HUES64 (cell line): ENCODE results near the gene MAGEA8.
"Not testable (repeated sequence)": the region's sequence is repeated elsewhere in the genome, so short reads cannot be mapped to it uniquely, and the experiment has no call there.

Experiments used
- H3K27ac ChIP-seq: 2 replicates; pipeline ENCODE4 v1.7.0; 2013; ENCODE audit warnings: low read depth, low read length, inconsistent platforms
- H3K27me3 ChIP-seq: 2 replicates; pipeline ENCODE4 v1.6.1; 2013; ENCODE audit warnings: mild to moderate bottlenecking, low read length; ENCODE audit not compliant: insufficient read depth
- H3K36me3 ChIP-seq: 2 replicates; pipeline ENCODE4 v1.6.1; 2013; ENCODE audit warnings: mild to moderate bottlenecking, low read length; ENCODE audit not compliant: insufficient read depth
- H3K4me1 ChIP-seq: 2 replicates; pipeline ENCODE4 v1.6.1; 2013; ENCODE audit warnings: mild to moderate bottlenecking, low read length, moderate library complexity; ENCODE audit not compliant: insufficient read depth
- H3K4me3 ChIP-seq: 2 replicates; pipeline ENCODE4 v1.5.1; 2013; ENCODE audit warnings: mild to moderate bottlenecking, low read length, moderate library complexity
- H3K9ac ChIP-seq: 2 replicates; pipeline ENCODE4 v1.6.1; 2013; ENCODE audit warnings: mild to moderate bottlenecking, low read depth, low read length
- H3K9me3 ChIP-seq: 2 replicates; pipeline ENCODE4 v1.6.1; 2013; ENCODE audit warnings: low read depth, low read length; ENCODE audit not compliant: insufficient read depth
- WGBS: fragments of 150-250, 120-280 bp; methylation state at CpG from one replicate; pipeline ENCODE4 v1.1.7; 2013; ENCODE audit warnings: missing lambda C conversion rate; 5-methylcytosine and 5-hydroxymethylcytosine counted together

MAGEA8 gene

DNA sequence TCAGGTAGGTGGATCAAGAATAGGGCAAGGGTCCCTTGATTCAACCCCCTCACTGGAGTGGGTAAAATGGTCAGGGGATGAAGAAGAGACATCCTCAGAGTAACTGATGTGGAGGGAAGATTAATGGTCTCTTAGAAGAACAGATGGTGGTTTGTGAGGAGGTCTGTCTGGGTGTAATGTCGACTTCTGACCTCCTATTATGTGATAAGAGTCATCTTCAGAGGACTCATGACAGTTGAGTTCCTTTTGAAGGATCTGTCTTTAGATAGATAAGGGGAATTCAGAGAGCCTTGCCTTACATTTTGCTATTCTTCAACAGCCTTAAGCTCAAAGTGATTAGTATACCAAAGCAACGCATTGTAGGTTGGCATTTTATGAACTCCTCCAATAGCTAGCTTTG is 27.1 kb upstream of the MAGEA8 start:
- no CpG with 5 or more reads among the region's 2 CpGs for WGBS
- no peak overlapping the region for H3K27ac ChIP-seq
- no peak overlapping the region for H3K4me3 ChIP-seq
- H3K9ac ChIP-seq: no peak overlapping the region
- H3K27me3 ChIP-seq: no peaks in the 10 kb centered on the region
- no peaks in the 10 kb centered on the region for H3K36me3 ChIP-seq
- 0 out of 2 replicates have a peak, but pooled peaks cover 6% of the 10 kb centered on the region for H3K4me1 ChIP-seq
- H3K9me3 ChIP-seq: no peaks in the 10 kb centered on the region

DNA sequence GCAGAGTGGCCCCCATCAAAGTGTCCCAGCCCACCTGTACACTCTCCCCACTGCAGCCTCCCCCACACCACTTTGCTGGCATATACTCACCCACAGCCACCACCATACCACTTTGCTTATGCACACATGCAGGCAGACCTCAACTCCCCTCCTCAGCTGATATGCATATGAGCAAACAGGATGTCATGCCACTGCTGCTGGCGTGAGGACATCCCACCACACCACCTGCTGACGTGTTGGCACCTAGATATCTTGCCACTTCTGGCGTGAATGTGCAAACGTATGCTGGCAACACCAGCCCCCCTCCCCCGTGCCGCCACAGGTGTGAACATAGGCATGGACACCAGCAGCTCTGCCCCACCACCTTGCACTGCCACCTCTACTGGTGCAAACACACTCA is 22.4 kb upstream of the MAGEA8 start:
- no peak overlapping the region for H3K27ac ChIP-seq
- no peaks in the 10 kb centered on the region for H3K36me3 ChIP-seq
- 96% methylated on average over 6 of the region's 6 CpGs for WGBS
- H3K9me3 ChIP-seq: no peaks in the 10 kb centered on the region
- 0 out of 2 replicates have a peak, but pooled peaks cover 5% of the 10 kb centered on the region for H3K4me1 ChIP-seq
- no peak overlapping the region for H3K9ac ChIP-seq
- no peaks in the 10 kb centered on the region for H3K27me3 ChIP-seq
- no peak overlapping the region for H3K4me3 ChIP-seq

DNA sequence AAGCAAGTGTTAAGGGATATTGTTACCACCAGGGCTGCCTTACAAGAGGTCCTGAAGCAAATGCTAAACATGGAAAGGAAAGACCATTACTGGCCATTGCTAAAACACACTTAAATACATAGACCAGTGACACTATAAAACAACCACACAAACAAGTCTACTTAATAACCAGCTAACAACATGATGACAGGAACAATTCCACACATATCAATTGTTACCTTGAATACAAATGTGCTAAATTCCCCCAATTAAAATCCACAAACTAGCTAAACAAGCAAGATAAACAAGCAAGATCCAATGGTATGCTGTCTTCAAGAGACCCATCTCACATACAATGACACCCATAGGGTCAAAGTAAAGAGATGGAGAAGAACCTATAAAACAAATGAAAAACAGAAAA is 20.5 kb upstream of the MAGEA8 start:
- H3K4me3 ChIP-seq: no peak overlapping the region
- no peaks in the 10 kb centered on the region for H3K36me3 ChIP-seq
- H3K9ac ChIP-seq: no peak overlapping the region
- H3K27me3 ChIP-seq: no peaks in the 10 kb centered on the region
- H3K27ac ChIP-seq: no peak overlapping the region
- H3K9me3 ChIP-seq: no peaks in the 10 kb centered on the region
- H3K4me1 ChIP-seq: no peaks in the 10 kb centered on the region

DNA sequence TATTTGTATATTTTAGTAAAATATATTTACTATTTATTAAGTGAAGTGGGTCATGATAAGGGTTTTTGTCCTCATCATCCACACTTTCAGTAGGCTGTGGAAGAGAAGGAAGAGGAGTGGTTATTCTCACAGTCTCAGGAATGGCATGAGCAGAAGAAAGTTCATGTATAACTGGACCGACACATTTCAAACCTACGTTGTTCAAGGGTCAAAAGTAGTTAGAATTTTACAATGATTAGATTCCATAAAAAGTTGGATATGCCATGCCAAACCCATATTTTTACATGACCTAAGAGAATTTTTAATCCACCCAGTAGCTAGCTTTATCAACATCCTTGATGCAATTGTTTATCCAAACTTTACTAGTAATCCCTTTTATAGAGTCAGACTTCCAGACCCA is 15.6 kb upstream of the MAGEA8 start:
- Histone ChIP-seq H3K27ac (no peak overlapping the region), H3K9me3 (no peaks in the 10 kb centered on the region), H3K27me3 (no peaks in the 10 kb centered on the region), H3K4me3 (no peak overlapping the region), H3K36me3 (no peaks in the 10 kb centered on the region), H3K9ac (no peak overlapping the region), H3K4me1 (no peaks in the 10 kb centered on the region)
- WGBS: 100% methylated on average over 2 of the region's 2 CpGs

DNA sequence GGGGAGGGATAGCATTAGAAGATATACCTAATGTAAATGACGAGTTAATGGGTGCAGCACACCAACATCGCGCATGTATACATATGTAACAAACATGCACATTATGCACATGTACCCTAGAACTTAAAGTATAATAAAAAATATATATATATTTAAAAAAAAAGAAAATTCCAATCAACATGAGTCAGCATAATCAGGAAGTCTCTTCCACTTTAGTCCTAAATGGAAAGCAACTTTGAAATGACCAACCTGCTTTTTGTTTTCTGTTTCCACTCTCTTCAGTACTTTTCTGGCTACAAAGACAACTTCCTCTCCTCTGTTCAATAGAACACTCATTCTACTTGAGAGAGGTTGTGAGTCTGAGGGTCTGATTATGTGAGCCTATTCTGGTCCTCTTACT is 13.5 kb upstream of the MAGEA8 start:
- H3K9ac ChIP-seq: no peak overlapping the region
- H3K9me3 ChIP-seq: no peaks in the 10 kb centered on the region
- H3K4me3 ChIP-seq: no peak overlapping the region
- no peaks in the 10 kb centered on the region for H3K27me3 ChIP-seq
- no peaks in the 10 kb centered on the region for H3K36me3 ChIP-seq
- H3K4me1 ChIP-seq: peaks cover 6% of the 10 kb centered on the region; the same call in 1 of the 2 replicates
- no CpG with 5 or more reads among the region's 3 CpGs for WGBS
- H3K27ac ChIP-seq: no peak overlapping the region

DNA sequence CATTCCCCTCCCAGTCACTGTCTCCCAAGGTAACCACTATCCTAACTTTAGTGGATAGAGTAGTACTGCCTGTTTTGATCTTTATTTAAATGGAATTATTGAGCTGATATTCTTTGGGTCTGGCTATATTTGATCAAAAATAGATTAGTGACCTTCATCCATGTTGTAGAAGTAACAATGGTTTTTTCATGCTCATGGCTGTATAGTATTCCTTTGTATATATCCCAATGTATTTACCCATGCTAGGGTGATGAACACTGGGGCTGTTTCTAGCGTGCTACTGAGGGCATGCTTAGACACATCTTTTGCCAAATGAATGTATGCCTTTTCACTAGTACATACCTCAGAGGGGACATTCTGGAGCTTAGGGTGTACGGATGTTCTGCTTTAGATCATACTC is 10.1 kb upstream of the MAGEA8 start:
- no peak overlapping the region for H3K4me3 ChIP-seq
- H3K27me3 ChIP-seq: no peaks in the 10 kb centered on the region
- H3K27ac ChIP-seq: no peak overlapping the region
- H3K9ac ChIP-seq: no peak overlapping the region
- no peaks in the 10 kb centered on the region for H3K9me3 ChIP-seq
- no peaks in the 10 kb centered on the region for H3K36me3 ChIP-seq
- peaks cover 6% of the 10 kb centered on the region; the same call in 1 of the 2 replicates for H3K4me1 ChIP-seq
- 100% methylated on average over 2 of the region's 2 CpGs for WGBS

DNA sequence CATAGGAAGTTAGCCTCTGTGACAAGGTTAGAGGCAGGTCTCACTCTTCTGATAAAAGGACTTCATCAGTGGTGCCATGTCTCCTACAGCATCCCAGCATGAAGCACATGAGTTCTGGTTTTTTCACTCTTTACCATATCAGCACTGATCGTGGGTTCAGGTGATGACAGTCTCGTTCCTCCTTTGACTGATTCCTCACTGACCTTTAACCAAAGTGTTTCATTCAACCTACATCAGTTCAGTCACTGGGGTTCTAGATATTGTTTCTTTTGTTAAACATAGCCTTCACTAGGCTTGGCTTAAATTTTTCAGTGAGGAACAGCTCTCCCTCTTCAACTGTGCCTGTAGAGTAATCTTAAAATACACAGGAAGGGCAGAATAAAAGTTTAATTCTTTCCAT is 9.6 kb upstream of the MAGEA8 start:
- Histone ChIP-seq H3K27me3 (no peaks in the 10 kb centered on the region), H3K9ac (no peak overlapping the region), H3K27ac (no peak overlapping the region), H3K9me3 (no peaks in the 10 kb centered on the region), H3K4me1 (peaks cover 6% of the 10 kb centered on the region; the same call in 1 of the 2 replicates), H3K4me3 (no peak overlapping the region), H3K36me3 (no peaks in the 10 kb centered on the region)
- WGBS: 93% methylated on average over 2 of the region's 2 CpGs

DNA sequence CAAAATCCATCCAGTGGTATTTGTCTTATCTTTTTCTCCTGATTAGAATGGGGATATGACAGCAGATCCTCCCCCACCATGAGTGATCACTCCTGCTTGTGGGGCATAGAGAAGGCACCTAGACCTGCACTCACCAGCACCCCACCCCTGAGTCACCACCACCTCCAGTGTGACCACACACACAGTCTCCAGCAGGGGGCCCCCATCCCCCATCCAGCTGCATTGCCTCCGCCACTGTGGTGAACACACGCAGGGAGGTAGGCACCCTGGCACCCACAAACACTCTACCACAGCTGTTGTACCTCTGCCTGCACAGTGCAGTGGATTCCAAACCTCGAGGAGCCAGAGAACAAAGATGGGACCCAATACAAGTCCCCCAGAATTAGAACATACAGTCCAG is 9.0 kb upstream of the MAGEA8 start:
- WGBS: 66% methylated on average over 3 of the region's 3 CpGs
- no peak overlapping the region for H3K27ac ChIP-seq
- H3K4me1 ChIP-seq: peaks cover 6% of the 10 kb centered on the region; the same call in 1 of the 2 replicates
- H3K9ac ChIP-seq: no peak overlapping the region
- no peaks in the 10 kb centered on the region for H3K9me3 ChIP-seq
- no peaks in the 10 kb centered on the region for H3K36me3 ChIP-seq
- no peaks in the 10 kb centered on the region for H3K27me3 ChIP-seq
- H3K4me3 ChIP-seq: no peak overlapping the region

DNA sequence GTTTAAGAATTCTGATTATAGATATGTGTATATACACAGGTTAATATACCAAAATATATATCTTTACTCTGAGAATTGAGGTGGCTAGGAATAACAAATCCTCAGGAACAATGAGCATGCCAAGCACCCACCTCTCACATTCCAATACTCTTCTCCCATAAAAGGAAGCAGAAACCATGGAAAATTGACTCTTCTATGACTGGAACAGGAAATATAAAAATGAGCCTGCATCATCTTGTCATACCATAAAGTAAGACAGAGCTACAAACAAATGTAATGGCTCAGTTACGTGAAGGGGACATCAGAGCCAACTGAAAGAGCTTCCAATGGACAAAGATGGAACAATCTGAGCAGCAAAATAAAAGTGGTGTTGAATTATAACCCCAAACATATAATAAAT is 3.8 kb upstream of the MAGEA8 start:
- H3K4me1 ChIP-seq: no peaks in the 10 kb centered on the region
- WGBS: no CpG with 5 or more reads among the region's 1 CpG
- no peaks in the 10 kb centered on the region for H3K9me3 ChIP-seq
- H3K36me3 ChIP-seq: no peaks in the 10 kb centered on the region
- no peak overlapping the region for H3K9ac ChIP-seq
- H3K27ac ChIP-seq: no peak overlapping the region
- no peaks in the 10 kb centered on the region for H3K27me3 ChIP-seq
- no peak overlapping the region for H3K4me3 ChIP-seq

DNA sequence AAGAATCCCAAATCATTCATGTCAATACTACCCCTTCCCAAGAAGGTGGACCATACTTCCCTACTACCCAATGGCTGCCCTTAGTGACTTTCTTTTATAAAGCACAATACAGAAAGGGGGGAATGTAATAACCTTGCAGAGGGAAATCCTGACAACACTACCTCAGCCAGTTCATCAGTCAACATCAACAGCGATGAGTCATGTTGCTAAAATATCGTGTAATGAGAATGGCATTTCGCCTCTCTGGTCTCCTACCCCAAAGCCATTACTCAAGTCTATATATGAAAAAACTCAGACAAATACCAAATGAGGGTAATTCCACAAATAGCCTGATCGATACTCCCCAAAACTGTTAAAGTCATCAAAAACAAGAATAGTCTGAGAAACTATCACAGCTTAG is 3.3 kb upstream of the MAGEA8 start:
- Histone ChIP-seq H3K27ac (no peak overlapping the region), H3K27me3 (no peaks in the 10 kb centered on the region), H3K9me3 (no peaks in the 10 kb centered on the region), H3K36me3 (no peaks in the 10 kb centered on the region), H3K4me1 (no peaks in the 10 kb centered on the region), H3K9ac (no peak overlapping the region), H3K4me3 (no peak overlapping the region)
- WGBS: 96% methylated on average over 4 of the region's 4 CpGs

DNA sequence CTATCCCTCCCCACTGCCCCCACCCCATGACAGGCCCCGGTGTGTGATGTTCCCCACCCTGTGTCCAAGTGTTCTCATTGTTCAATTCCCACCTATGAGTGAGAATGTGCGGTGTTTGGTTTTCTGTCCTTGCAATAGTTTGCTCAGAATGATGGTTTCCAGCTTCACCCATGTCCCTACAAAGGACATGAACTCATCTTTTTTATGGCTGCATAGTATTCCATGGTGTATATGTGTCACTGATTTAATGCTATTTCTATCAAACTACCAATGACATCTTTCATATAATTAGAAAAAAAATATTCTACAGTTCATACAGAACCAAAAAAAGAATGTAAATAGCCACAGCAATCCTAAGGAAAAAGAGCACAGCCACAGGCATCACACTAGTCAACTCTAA is 9.8 kb downstream of the MAGEA8 start:
- whole genome bisulfite sequencing: no CpG with 5 or more reads among the region's 2 CpGs
- not testable (repeated sequence) for H3K9ac ChIP-seq, H3K36me3 ChIP-seq, H3K27ac ChIP-seq, H3K27me3 ChIP-seq, H3K4me1 ChIP-seq, H3K9me3 ChIP-seq, H3K4me3 ChIP-seq

DNA sequence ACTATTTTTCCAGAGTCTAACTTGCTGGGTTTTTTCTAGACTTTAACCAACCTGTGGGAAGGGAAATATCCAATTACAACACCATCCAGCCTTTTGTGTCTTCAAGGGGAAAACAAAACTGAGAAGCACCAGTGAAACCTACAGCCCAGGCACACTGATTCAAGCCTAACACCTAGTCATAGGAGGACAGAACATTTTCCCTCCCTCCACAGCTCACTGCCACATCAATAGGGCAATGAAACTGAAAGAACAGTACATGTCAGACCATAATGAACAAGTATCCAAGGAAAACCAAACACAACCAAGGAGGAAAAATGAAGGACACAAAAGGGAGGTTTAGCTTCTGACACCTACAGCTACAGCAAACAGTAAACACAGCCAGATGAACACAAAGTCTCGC is 17.6 kb downstream of the MAGEA8 start:
- Histone ChIP-seq H3K4me1 (peaks cover 12% of the 10 kb centered on the region), H3K27me3 (no peaks in the 10 kb centered on the region), H3K4me3 (no peak overlapping the region), H3K9me3 (no peaks in the 10 kb centered on the region), H3K9ac (no peak overlapping the region), H3K27ac (no peak overlapping the region), H3K36me3 (no peaks in the 10 kb centered on the region)
- 100% methylated on average over 1 of the region's 1 CpG for whole genome bisulfite sequencing
